ENCODE results near the gene HOXA10. TPM values are rescaled to one million over a fixed set of nuclear protein-coding genes. Genes with fewer than 3 reads are reported as not detected.
A peak's percentile ranks its signal among the peaks of the same experiment; 100 is the strongest.

Gene HOXA10
- total and polyA plus RNA-seq, 11 donors: 0.06 to 0.36 (median 0.18) TPM; not detected in 8

GRCh38 chr7:27183682-27184336 is 9.7 kb upstream of the HOXA10 start:
- WGBS, 4 donors: 3 to 4% (median 4%) methylated on average over 30 of the region's 30 CpGs
- DNase-seq (no peak), ATAC-seq (no peak)
- peak overlapping the region in 1 of 12 donors; percentile 91 for H3K27ac ChIP-seq
- H3K36me3 ChIP-seq: no peaks in the 10 kb centered on the region
- peak overlapping the region; percentile 19 to 58 (median 36) for H3K4me3 ChIP-seq
- intact Hi-C loops (cut with DNase I): no loop called here
- no peaks in the 10 kb centered on the region for H3K9me3 ChIP-seq
- H3K4me1 ChIP-seq: peaks cover 4 to 56% (median 36%) of the 10 kb centered on the region in 12 donors
- H3K27me3 ChIP-seq: peaks cover 84 to 100% (median 100%) of the 10 kb centered on the region in 9 donors
- TF ChIP-seq POLR2A (IDR thresholded peaks at IDR 0.05): no peak
- TF ChIP-seq CTCF (IDR thresholded peaks at IDR 0.05): no peak

DNA sequence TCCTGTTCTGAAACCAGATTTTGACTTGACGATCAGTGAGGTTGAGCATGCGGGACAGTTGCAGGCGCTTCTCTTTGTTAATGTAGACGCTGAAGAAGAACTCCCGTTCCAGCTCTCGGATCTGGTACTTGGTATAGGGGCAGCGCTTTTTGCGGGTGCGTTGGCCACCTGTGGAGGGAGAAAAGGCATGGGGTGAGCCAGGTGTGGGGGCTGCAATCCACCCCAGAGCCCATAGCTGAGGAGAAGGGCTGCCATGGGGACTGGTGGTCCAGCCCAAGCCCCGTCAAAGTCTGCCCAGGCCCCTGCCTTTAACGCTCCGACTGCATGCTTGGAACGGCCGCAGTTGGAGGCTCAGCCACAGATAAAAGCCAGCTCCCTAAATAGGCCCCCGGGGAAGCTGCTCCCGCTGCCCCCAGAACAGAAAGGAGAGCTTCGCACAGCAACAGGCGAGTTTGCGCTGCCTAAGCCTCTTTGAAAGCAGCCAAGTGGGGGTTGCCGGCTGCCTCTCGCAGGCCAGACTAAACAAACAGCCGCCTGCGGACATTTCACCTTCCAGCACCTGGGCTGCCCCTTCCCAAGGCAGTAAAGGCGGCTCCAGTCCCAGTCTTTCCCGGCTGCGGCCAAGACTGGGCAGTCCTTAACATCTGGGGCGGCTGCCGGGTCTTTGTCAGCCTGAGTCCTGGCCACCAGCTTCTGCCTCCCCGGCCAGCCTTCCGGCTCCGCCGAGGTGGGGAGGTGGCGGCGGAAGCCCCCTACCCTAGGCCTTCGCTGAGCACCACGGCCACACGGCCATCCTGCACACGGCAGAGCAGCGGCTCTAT is 9.0 kb upstream of the HOXA10 start:
- Histone ChIP-seq H3K27me3 (peaks cover 84 to 100% (median 100%) of the 10 kb centered on the region in 9 donors), H3K36me3 (no peaks in the 10 kb centered on the region), H3K27ac (peak overlapping the region in 1 of 12 donors; percentile 91), H3K9me3 (no peaks in the 10 kb centered on the region), H3K4me3 (peak overlapping the region in 1 of 12 donors; percentile 19), H3K4me1 (peaks cover under 1 to 48% (median 29%) of the 10 kb centered on the region in 12 donors)
- 6 to 10% (median 7%) methylated on average over 24 to 39 of the region's 39 CpGs for WGBS, 4 donors
- intact Hi-C loops (cut with DNase I): no loop called here
- ATAC-seq: no peak
- peak in 1 of 5 donors; percentile 48 for DNase-seq
- TF ChIP-seq POLR2A (IDR thresholded peaks at IDR 0.05) (no peak), CTCF (IDR thresholded peaks at IDR 0.05) (no peak)

GRCh38 chr7:27182285-27182841 is 8.2 kb upstream of the HOXA10 start:
- peak overlapping the region in 1 of 12 donors; percentile 91 for H3K27ac ChIP-seq

More at GRCh38 chr7:27182285-27182841, 8.2 kb upstream of the HOXA10 start:
- 19 to 25% (median 22%) methylated on average over 3 to 4 of the region's 4 CpGs for WGBS, 4 donors
- intact Hi-C loops (cut with DNase I): no loop called here
- no peaks in the 10 kb centered on the region for H3K9me3 ChIP-seq
- no peak for DNase-seq
- peaks cover 0 to 41% (median 26%) of the 10 kb centered on the region in 12 donors for H3K4me1 ChIP-seq
- ATAC-seq: no peak
- TF ChIP-seq CTCF (IDR thresholded peaks at IDR 0.05) (no peak), POLR2A (IDR thresholded peaks at IDR 0.05) (no peak)
- H3K4me3 ChIP-seq: no peak overlapping the region
- H3K27me3 ChIP-seq: peaks cover 85 to 100% (median 100%) of the 10 kb centered on the region in 9 donors
- no peaks in the 10 kb centered on the region for H3K36me3 ChIP-seq

Measured in heart left ventricle (tissue), 16 donors.